K562 (cell line): ENCODE data around the gene PBX1. TPM values are rescaled to one million over a fixed set of nuclear protein-coding genes. Genes with fewer than 3 reads are reported as not detected.

ENCODE experiments used
- ATAC-seq: fragments of 200-7000 bp; cut with Tn5 transposase; 3 replicates; pipeline ENCODE4 v1.9.1; 2020; ENCODE audit warnings: moderate library complexity
- BruUV-seq: library from RNA; stranded (reverse); fragments of 400-500 nt; replicated peaks from 2 replicates; lab custom pipeline; 2021; lab: Mats Ljungman, UMichigan
- CTCF ChIA-PET: fragments of 300-600 bp; formaldehyde crosslinking; extraction: SDS; loops from one replicate; lab custom pipeline; 2021; ENCODE audit warnings: low intra/inter-chr PET ratio; lab: Yijun Ruan, JAX
- POLR2A ChIA-PET: fragments of 300-600, 350-650 bp; sonication (Branson Sonifier 250); formaldehyde crosslinking; extraction: SDS; loops from one replicate; lab custom pipeline; 2021; ENCODE audit warnings: antibody characterized with exemption, inconsistent platforms; lab: Yijun Ruan, JAX
- DNase-seq, 4 experiments: peaks; one replicate each; pipeline versions ENCODE4 v3.0.0 to v3.0.0-alpha.2; 2011 to 2018; ENCODE audit warnings: low spot score in 3 of 4, mixed read lengths in 3 of 4; ENCODE audit errors: extremely low read depth in 1 of 4
- FAIRE-seq: peaks from 2 replicates; lab custom pipeline; 2011; peaks lifted over from hg19 to GRCh38; lab: Jason Lieb, UNC
- H2AFZ ChIP-seq: 2 replicates; pipeline ENCODE4 v1.6.0; 2011; ENCODE audit warnings: low read depth, low read length, control low read depth, inconsistent platforms
- H3K27ac ChIP-seq: fragments of 200-600 bp; 3 replicates; pipeline ENCODE4 v1.8.0; 2011; ENCODE audit warnings: low read depth, mild to moderate bottlenecking, control low read depth, inconsistent platforms, low read length, moderate library complexity, mixed read lengths; ENCODE audit errors: extremely low read depth
- H3K27me3 ChIP-seq, 2 experiments: fragments of 300-600 bp in 1 of 2; 2 replicates in 1 of 2; 3 replicates in 1 of 2; pipeline versions ENCODE4 v1.6.0 to v1.8.0; 2011; ENCODE audit warnings: inconsistent platforms in 2 of 2, low read length in 2 of 2, mild to moderate bottlenecking in 1 of 2, mixed read lengths in 1 of 2, moderate library complexity in 1 of 2; ENCODE audit not compliant: control insufficient read depth in 2 of 2, insufficient read depth in 2 of 2
- H3K36me3 ChIP-seq: fragments of 300-600 bp; 3 replicates; pipeline ENCODE4 v1.8.0; 2011; ENCODE audit warnings: mild to moderate bottlenecking, low read length, inconsistent platforms; ENCODE audit not compliant: control insufficient read depth, insufficient read depth
- H3K4me1 ChIP-seq, 2 experiments: fragments of 200-600 bp in 1 of 2; replicated peaks in 1 of 2; 2 replicates in 1 of 2; 3 replicates in 1 of 2; pipeline versions ENCODE4 v1.5.1 to v1.8.0; 2011; ENCODE audit warnings: inconsistent platforms in 2 of 2, low read length in 2 of 2, mild to moderate bottlenecking in 1 of 2, mixed read lengths in 1 of 2, moderate library complexity in 1 of 2; ENCODE audit not compliant: control insufficient read depth in 2 of 2, insufficient read depth in 2 of 2
- H3K4me2 ChIP-seq: 2 replicates; pipeline ENCODE4 v1.6.1; 2011; ENCODE audit warnings: low read length, control low read depth, inconsistent platforms, mixed read lengths; ENCODE audit not compliant: insufficient read depth
- H3K4me3 ChIP-seq: fragments of 200-600 bp; sonication (generic), shearing (Covaris generic); 2 replicates; pipeline ENCODE4 v1.5.1; 2016; ENCODE audit warnings: control low read depth, inconsistent platforms
- H3K79me2 ChIP-seq: fragments of 200-600 bp; 3 replicates; pipeline ENCODE4 v1.8.0; 2011; ENCODE audit warnings: low read length, inconsistent platforms; ENCODE audit not compliant: control insufficient read depth, insufficient read depth
- H3K9ac ChIP-seq, 2 experiments: 2 replicates each; pipeline versions ENCODE4 v1.6.0 to v1.6.1; 2011; ENCODE audit warnings: low read depth in 2 of 2, low read length in 2 of 2, control low read depth in 1 of 2, inconsistent platforms in 1 of 2, mild to moderate bottlenecking in 1 of 2, mixed read lengths in 1 of 2; ENCODE audit not compliant: insufficient read depth in 1 of 2
- H3K9me1 ChIP-seq: one replicate; pipeline ENCODE4 v1.6.0; 2011; ENCODE audit warnings: inconsistent platforms, mild to moderate bottlenecking, low read length, moderate library complexity; ENCODE audit not compliant: control insufficient read depth, insufficient read depth
- H3K9me3 ChIP-seq: replicated peaks from 2 replicates; pipeline ENCODE4 v1.5.1; 2011; ENCODE audit warnings: low read depth, low read length, inconsistent platforms; ENCODE audit not compliant: control insufficient read depth, insufficient read depth
- H4K20me1 ChIP-seq: replicated peaks from 2 replicates; pipeline ENCODE4 v1.6.1; 2011; ENCODE audit warnings: low read length, inconsistent platforms, mixed read lengths; ENCODE audit not compliant: control insufficient read depth, insufficient read depth
- CBX5 ChIP-seq: IDR thresholded peaks from 2 replicates; pipeline ENCODE4 v1.6.1; 2014; ENCODE audit warnings: low read depth, borderline replicate concordance
- CHD2 ChIP-seq: IDR thresholded peaks from 2 replicates; pipeline ENCODE4 v1.6.1; 2011; ENCODE audit warnings: low read depth, low read length
- CUX1 ChIP-seq: fragments of 200-800 bp; sonication (Bioruptor generic); IDR thresholded peaks from 2 replicates; pipeline ENCODE4 v1.6.1; 2016; ENCODE audit warnings: missing genetic modification characterization, missing compliant biosample characterization
- DPF2 ChIP-seq: fragments of 450-650 bp; IDR thresholded peaks from 2 replicates; pipeline ENCODE4 v1.6.1; 2016
- MCM3 ChIP-seq: fragments of 450-650 bp; IDR thresholded peaks from 2 replicates; pipeline ENCODE4 v1.6.1; 2016
- MEF2A ChIP-seq: IDR thresholded peaks from 2 replicates; pipeline ENCODE4 v1.6.1; 2011; ENCODE audit warnings: low read depth, mild to moderate bottlenecking, low read length, moderate library complexity; ENCODE audit not compliant: control insufficient read depth
- NELFE ChIP-seq: IDR thresholded peaks from 2 replicates; pipeline ENCODE4 v1.6.1; 2011; ENCODE audit warnings: mild to moderate bottlenecking; ENCODE audit not compliant: insufficient read depth, insufficient read length
- RB1 ChIP-seq: fragments of 450-650 bp; IDR thresholded peaks from 2 replicates; pipeline ENCODE4 v1.6.1; 2017; ENCODE audit warnings: low read depth, mild to moderate bottlenecking
- SIRT6 ChIP-seq: IDR thresholded peaks from one replicate; pipeline ENCODE4 v1.6.1; 2012; ENCODE audit warnings: low read depth, mild to moderate bottlenecking, control low read depth, inconsistent platforms, low read length, moderate library complexity
- SPI1 ChIP-seq: IDR thresholded peaks from 2 replicates; pipeline ENCODE4 v1.6.1; 2011; ENCODE audit warnings: low read depth, low read length, control low read depth, borderline replicate concordance
- ZNF324 ChIP-seq: fragments of 250-450 bp; sonication (Bioruptor Pico); IDR thresholded peaks from 2 replicates; pipeline ENCODE4 v1.4.0; 2020; ENCODE audit warnings: mild to moderate bottlenecking
- ZNF780A ChIP-seq: fragments of 250-450 bp; sonication (Bioruptor Pico); IDR thresholded peaks from 2 replicates; pipeline ENCODE4 v1.5.0; 2021; ENCODE audit warnings: mild to moderate bottlenecking
- WGBS: fragments of 100-300 bp; shearing (Covaris generic); methylation state at CpG from one replicate; pipeline ENCODE4 v1.1.6; 2016; ENCODE audit warnings: low coverage, mixed read lengths; ENCODE audit not compliant: insufficient coverage; ENCODE audit errors: missing lambda C conversion rate; 5-methylcytosine and 5-hydroxymethylcytosine counted together
- in situ Hi-C: fragments of 300-500 bp; cut with MboI; formaldehyde crosslinking; loops from 4 replicates; pipeline ENCODE4 v1.15.0; 2018; ENCODE audit warnings: inconsistent platforms, mixed read lengths
- intact Hi-C: fragments of 100-400 bp; cut with micrococcal nuclease; formaldehyde crosslinking; loops from 2 replicates; pipeline ENCODE4 v1.14.2; 2022
- polyA plus RNA-seq, 8 experiments: library from polyadenylated mRNA; depleted of rRNA in 4 of 8; stranded (reverse) in 5 of 8; unstranded in 3 of 8; fragments of >200 nt; fragmentation: Nextera tagmentation in 2 of 8; fragmentation: Illumina TruSeq in 1 of 8; extraction: Ambion mirVana in 2 of 8; extraction: Trizol in 1 of 8; gene quantifications; 2 replicates each; pipeline versions ENCODE4 v1.2.1 to v1.2.3, GENCODE V29; 2011 to 2014; ENCODE audit warnings: inconsistent platforms in 1 of 8, missing spikeins in 1 of 8
- total RNA-seq, 7 experiments: library from RNA; depleted of rRNA in 6 of 7; stranded (reverse); fragments of >200 nt in 6 of 7; fragmentation: Illumina TruSeq in 2 of 7; extraction: Trizol in 2 of 7; gene quantifications; 2 replicates each; pipeline versions ENCODE4 v1.2.1 to v1.2.3, GENCODE V29; 2011 to 2021; ENCODE audit warnings: low replicate concordance in 1 of 7
- TF ChIP-seq, protein P1 (sequence below), 3 experiments: IDR thresholded peaks in 2 of 3; conservative IDR thresholded peaks in 1 of 3; 2 replicates each; pipeline ENCODE4 v1.5.1; 2011 to 2012; ENCODE audit warnings: low read length in 3 of 3, mild to moderate bottlenecking in 3 of 3, control low read depth in 2 of 3, improper control_type of control experiment in 1 of 3, inconsistent platforms in 1 of 3, low read depth in 1 of 3, mixed read lengths in 1 of 3, moderate library complexity in 1 of 3; ENCODE audit not compliant: insufficient read depth in 2 of 3
- TF ChIP-seq, protein P2 (sequence below): sonication (generic); formaldehyde crosslinking; IDR thresholded peaks from 2 replicates; pipeline ENCODE4 v1.8.1; 2022; ENCODE audit warnings: missing genetic modification reagents
- TF ChIP-seq, protein P3 (sequence below): conservative IDR thresholded peaks from 2 replicates; pipeline ENCODE4 v1.6.1; 2011; ENCODE audit warnings: low read depth, mild to moderate bottlenecking, low read length; ENCODE audit not compliant: control insufficient read depth

PBX1 gene
- total and polyA plus RNA-seq, 9 of the 15 experiments (the other 6 are each of a cell fraction or from before 2014, with no cell fraction given): 0.03 to 0.62 (median 0.17) TPM

GRCh38 chr1:164709126-164709525 lies 150.1 kb downstream of the PBX1 start:
- H2AFZ ChIP-seq: peak overlapping the region; percentile 64; the same call in 1 of the 2 replicates
- WGBS: 24% methylated on average over 4 of the region's 4 CpGs
- H4K20me1 ChIP-seq: no peaks in the 10 kb centered on the region
- ChIA-PET POLR2A (no interaction called here), CTCF (no interaction called here)
- in situ Hi-C loops: no loop called here
- no peaks in the 10 kb centered on the region for H3K9me3 ChIP-seq
- no peaks in the 10 kb centered on the region for H3K27me3 ChIP-seq
- H3K79me2 ChIP-seq: no peaks in the 10 kb centered on the region
- peaks cover 16 to 40% of the 10 kb centered on the region in 2 experiments; a peak in 3 of 5 replicates for H3K4me1 ChIP-seq
- DNase-seq (no peak), ATAC-seq (no peak), FAIRE-seq (no peak)
- H3K4me3 ChIP-seq: no peak overlapping the region
- H3K9ac ChIP-seq: no peak overlapping the region
- no peak overlapping the region for H3K27ac ChIP-seq
- H3K4me2 ChIP-seq: no peak overlapping the region
- no TSS peak for BruUV-seq
- intact Hi-C loops: no loop called here
- H3K36me3 ChIP-seq: no peaks in the 10 kb centered on the region
- H3K9me1 ChIP-seq: no peaks in the 10 kb centered on the region
- TF ChIP-seq CBX5 (no peak), ZNF324 (CRISPR knock-in tag) (no peak), DPF2 (no peak), ZNF780A (CRISPR knock-in tag) (no peak), RB1 (no peak), SPI1 (no peak), SIRT6 (no peak), CUX1 (CRISPR knock-in tag) (no peak), MCM3 (no peak), MEF2A (no peak), NELFE (no peak), CHD2 (no peak)
- TF ChIP-seq, protein P1, sequence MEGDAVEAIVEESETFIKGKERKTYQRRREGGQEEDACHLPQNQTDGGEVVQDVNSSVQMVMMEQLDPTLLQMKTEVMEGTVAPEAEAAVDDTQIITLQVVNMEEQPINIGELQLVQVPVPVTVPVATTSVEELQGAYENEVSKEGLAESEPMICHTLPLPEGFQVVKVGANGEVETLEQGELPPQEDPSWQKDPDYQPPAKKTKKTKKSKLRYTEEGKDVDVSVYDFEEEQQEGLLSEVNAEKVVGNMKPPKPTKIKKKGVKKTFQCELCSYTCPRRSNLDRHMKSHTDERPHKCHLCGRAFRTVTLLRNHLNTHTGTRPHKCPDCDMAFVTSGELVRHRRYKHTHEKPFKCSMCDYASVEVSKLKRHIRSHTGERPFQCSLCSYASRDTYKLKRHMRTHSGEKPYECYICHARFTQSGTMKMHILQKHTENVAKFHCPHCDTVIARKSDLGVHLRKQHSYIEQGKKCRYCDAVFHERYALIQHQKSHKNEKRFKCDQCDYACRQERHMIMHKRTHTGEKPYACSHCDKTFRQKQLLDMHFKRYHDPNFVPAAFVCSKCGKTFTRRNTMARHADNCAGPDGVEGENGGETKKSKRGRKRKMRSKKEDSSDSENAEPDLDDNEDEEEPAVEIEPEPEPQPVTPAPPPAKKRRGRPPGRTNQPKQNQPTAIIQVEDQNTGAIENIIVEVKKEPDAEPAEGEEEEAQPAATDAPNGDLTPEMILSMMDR (IDR thresholded peaks at IDR 0.05 in 2 of 3, conservative IDR thresholded peaks at IDR 0.05 in 1 of 3; ENCODE audit: insufficient read depth in 2 of 3, low read depth in 1 of 3, low read length in 3 of 3): no peak
- TF ChIP-seq, protein P2, sequence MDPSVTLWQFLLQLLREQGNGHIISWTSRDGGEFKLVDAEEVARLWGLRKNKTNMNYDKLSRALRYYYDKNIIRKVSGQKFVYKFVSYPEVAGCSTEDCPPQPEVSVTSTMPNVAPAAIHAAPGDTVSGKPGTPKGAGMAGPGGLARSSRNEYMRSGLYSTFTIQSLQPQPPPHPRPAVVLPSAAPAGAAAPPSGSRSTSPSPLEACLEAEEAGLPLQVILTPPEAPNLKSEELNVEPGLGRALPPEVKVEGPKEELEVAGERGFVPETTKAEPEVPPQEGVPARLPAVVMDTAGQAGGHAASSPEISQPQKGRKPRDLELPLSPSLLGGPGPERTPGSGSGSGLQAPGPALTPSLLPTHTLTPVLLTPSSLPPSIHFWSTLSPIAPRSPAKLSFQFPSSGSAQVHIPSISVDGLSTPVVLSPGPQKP (CRISPR knock-in tag): no peak
- TF ChIP-seq, protein P3, sequence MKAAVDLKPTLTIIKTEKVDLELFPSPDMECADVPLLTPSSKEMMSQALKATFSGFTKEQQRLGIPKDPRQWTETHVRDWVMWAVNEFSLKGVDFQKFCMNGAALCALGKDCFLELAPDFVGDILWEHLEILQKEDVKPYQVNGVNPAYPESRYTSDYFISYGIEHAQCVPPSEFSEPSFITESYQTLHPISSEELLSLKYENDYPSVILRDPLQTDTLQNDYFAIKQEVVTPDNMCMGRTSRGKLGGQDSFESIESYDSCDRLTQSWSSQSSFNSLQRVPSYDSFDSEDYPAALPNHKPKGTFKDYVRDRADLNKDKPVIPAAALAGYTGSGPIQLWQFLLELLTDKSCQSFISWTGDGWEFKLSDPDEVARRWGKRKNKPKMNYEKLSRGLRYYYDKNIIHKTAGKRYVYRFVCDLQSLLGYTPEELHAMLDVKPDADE: no peak
